ENCODE results near the gene OLFM1.
"Not testable (repeated sequence)": the region's sequence is repeated elsewhere in the genome, so short reads cannot be mapped to it uniquely, and the experiment has no call there.

Gene OLFM1

GRCh38 chr9:135108831-135109510 lies 21.5 kb downstream of the OLFM1 start:
- no peak for DNase-seq

- no peak for DNase-seq
These were observed 22.2 kb downstream of the OLFM1 start for GRCh38 chr9:135109650-135110049.

- DNase-seq = no peak
These were observed 22.9 kb downstream of the OLFM1 start for GRCh38 chr9:135110416-135110815.

GRCh38 chr9:135111600-135111999 lies 24.1 kb downstream of the OLFM1 start:
- not testable (repeated sequence) for DNase-seq

- DNase-seq = no peak
These were observed 28.9 kb downstream of the OLFM1 start for GRCh38 chr9:135116371-135116770.

- DNase-seq = no peak
These were observed 29.4 kb downstream of the OLFM1 start for GRCh38 chr9:135116881-135117280.

- peak; percentile 9 for DNase-seq
These were observed 29.8 kb downstream of the OLFM1 start for GRCh38 chr9:135117281-135117680.

GRCh38 chr9:135119496-135120064 lies 32.1 kb downstream of the OLFM1 start:
- no peak for DNase-seq

GRCh38 chr9:135120249-135120648 lies 32.8 kb downstream of the OLFM1 start:
- DNase-seq = no peak

- DNase-seq = no peak
These were observed 34.8 kb downstream of the OLFM1 start for GRCh38 chr9:135122316-135122715.

GRCh38 chr9:135123126-135123772 lies 35.8 kb downstream of the OLFM1 start:
- no peak for DNase-seq

- DNase-seq = no peak
These were observed 36.3 kb downstream of the OLFM1 start for GRCh38 chr9:135123773-135124134.

- peak; percentile 10 for DNase-seq
These were observed 39.2 kb downstream of the OLFM1 start for GRCh38 chr9:135126451-135127187.

- DNase-seq = no peak
These were observed 40.5 kb downstream of the OLFM1 start for GRCh38 chr9:135127718-135128670.

GRCh38 chr9:135129137-135129695 lies 41.7 kb downstream of the OLFM1 start:
- DNase-seq = no peak

- no peak for DNase-seq
These were observed 42.9 kb downstream of the OLFM1 start for GRCh38 chr9:135130207-135130976.

GRCh38 chr9:135131488-135131887 lies 44.0 kb downstream of the OLFM1 start:
- DNase-seq = no peak

- no peak for DNase-seq
These were observed 44.5 kb downstream of the OLFM1 start for GRCh38 chr9:135132008-135132407.

- DNase-seq = no peak
These were observed 47.0 kb downstream of the OLFM1 start for GRCh38 chr9:135134268-135135022.

Data from fibroblast of skin of back (primary cell).